CD4-positive, alpha-beta T cell treated with Interferon alpha-2 for 1 hour (primary cell): Measurements from ENCODE around the gene MRPL19.

Source experiments
- DNase-seq, 2 donors: peaks; one replicate each; pipeline ENCODE4 v3.0.0-alpha.2; 2020 to 2022

MRPL19 gene

GRCh38 chr2:75646583-75647425 is at the start of gene MRPL19:
TSS of gene MRPL19 (plus strand) at chr2:75646783. CDS start at chr2:75646808, 25 bp downstream.
- peak; percentile 81 to 87 for DNase-seq

- no peak for DNase-seq
These were observed 49.8 kb upstream of the MRPL19 start for GRCh38 chr2:75596784-75597183.

GRCh38 chr2:75597949-75598348 is 48.6 kb upstream of the MRPL19 start:
- no peak for DNase-seq

GRCh38 chr2:75598589-75599155 is 47.9 kb upstream of the MRPL19 start:
- no peak for DNase-seq

- DNase-seq, result no peak
These were observed 46.0 kb upstream of the MRPL19 start for GRCh38 chr2:75600461-75601011.

- no peak for DNase-seq
These were observed 43.8 kb upstream of the MRPL19 start for GRCh38 chr2:75602724-75603342.

GRCh38 chr2:75603477-75603876 is 43.1 kb upstream of the MRPL19 start:
- DNase-seq, result no peak

- DNase-seq, result no peak
These were observed 42.1 kb upstream of the MRPL19 start for GRCh38 chr2:75604484-75604883.

GRCh38 chr2:75605770-75606529 is 40.6 kb upstream of the MRPL19 start:
- DNase-seq, result no peak

- DNase-seq, result no peak
These were observed 39.7 kb upstream of the MRPL19 start for GRCh38 chr2:75606761-75607399.

- DNase-seq, result no peak
These were observed 39.2 kb upstream of the MRPL19 start for GRCh38 chr2:75607400-75607798.

- DNase-seq, result no peak
These were observed 38.4 kb upstream of the MRPL19 start for GRCh38 chr2:75607988-75608683.

GRCh38 chr2:75608684-75609333 is 37.8 kb upstream of the MRPL19 start:
- peak; percentile 26 to 40 for DNase-seq

GRCh38 chr2:75609334-75609689 is 37.3 kb upstream of the MRPL19 start:
- no peak for DNase-seq

- no peak for DNase-seq
These were observed 36.6 kb upstream of the MRPL19 start for GRCh38 chr2:75609937-75610508.

GRCh38 chr2:75610671-75611070 is 35.9 kb upstream of the MRPL19 start:
- no peak for DNase-seq

GRCh38 chr2:75612108-75612861 is 34.3 kb upstream of the MRPL19 start:
- DNase-seq, result no peak

- no peak for DNase-seq
These were observed 33.7 kb upstream of the MRPL19 start for GRCh38 chr2:75612862-75613243.

GRCh38 chr2:75614162-75614651 is 32.4 kb upstream of the MRPL19 start:
- DNase-seq, result no peak

GRCh38 chr2:75616406-75616805 is 30.2 kb upstream of the MRPL19 start:
- no peak for DNase-seq
